Upper lobe of left lung (tissue), 6 donors: Measurements from ENCODE around the gene CAMK2B. TPM values are rescaled to one million over a fixed set of nuclear protein-coding genes. Genes with fewer than 3 reads are reported as not detected.

Experiments used
- ATAC-seq, 2 donors: fragments of 200-7000 bp; cut with Tn5 transposase; one replicate each; pipeline ENCODE4 v1.9.1; 2022; ENCODE audit warnings: mild to moderate bottlenecking in 2 of 2, moderate library complexity in 2 of 2; ENCODE audit not compliant: low FRiP score in 2 of 2
- DNase-seq, 2 donors: peaks; one replicate each; pipeline ENCODE4 v3.0.0-alpha.2; 2019 to 2020
- H3K27ac ChIP-seq, 4 donors: fragments of 200-600 bp; sonication (generic); one replicate each; pipeline ENCODE4 v1.5.1; 2016 to 2019
- H3K27me3 ChIP-seq, 4 donors: fragments of 200-600 bp; sonication (generic); one replicate each; pipeline ENCODE4 v1.5.1; 2017 to 2019
- H3K36me3 ChIP-seq, 4 donors: fragments of 200-600 bp; sonication (generic); one replicate each; pipeline ENCODE4 v1.5.1; 2016 to 2019
- H3K4me1 ChIP-seq, 4 donors: fragments of 200-600 bp; sonication (generic); one replicate each; pipeline ENCODE4 v1.5.1; 2018 to 2019
- H3K4me3 ChIP-seq, 4 donors: fragments of 200-600 bp; sonication (generic); one replicate each; pipeline ENCODE4 v1.5.1; 2017 to 2019; ENCODE audit warnings: mild to moderate bottlenecking in 2 of 4, moderate library complexity in 1 of 4
- H3K9me3 ChIP-seq, 4 donors: fragments of 200-600 bp; sonication (generic); one replicate each; pipeline ENCODE4 v1.5.1; 2018 to 2019
- EP300 ChIP-seq, 4 donors: sonication (generic); formaldehyde crosslinking; IDR thresholded peaks; one replicate each; pipeline ENCODE4 v1.5.1; 2017; ENCODE audit warnings: antibody characterized with exemption in 4 of 4, control low read depth in 2 of 4
- POLR2A ChIP-seq, 4 donors: fragments of 450-650 bp; IDR thresholded peaks; one replicate each; pipeline ENCODE4 v1.5.1; 2016 to 2017; ENCODE audit warnings: antibody characterized with exemption in 4 of 4, mild to moderate bottlenecking in 2 of 4
- POLR2AphosphoS5 ChIP-seq, 2 donors: sonication (generic); formaldehyde crosslinking; IDR thresholded peaks; one replicate each; pipeline ENCODE4 v1.5.1; 2017; ENCODE audit warnings: antibody characterized with exemption in 2 of 2
- WGBS, 2 donors: methylation state at CpG; one replicate each; pipeline ENCODE4 v1.1.5; 2017 to 2018; 5-methylcytosine and 5-hydroxymethylcytosine counted together
- total RNA-seq, 6 donors: library from RNA; depleted of rRNA in 4 of 6; stranded (reverse); fragments of >200 nt in 4 of 6; gene quantifications; one replicate each; pipeline versions ENCODE4 v1.1.0 to v1.2.1, GENCODE V29; 2016 to 2021
- TF ChIP-seq, protein P1 (sequence below), 6 experiments: fragments of 450-650 bp in 4 of 6; fragments of 200-600 bp in 2 of 6; sonication (generic) in 2 of 6; IDR thresholded peaks; one replicate each; pipeline ENCODE4 v1.5.1; 2016 to 2019; ENCODE audit warnings: antibody characterized with exemption in 6 of 6
- donor health status: DM: no; HTN: no; CAD: no; lungs with moderate emphysema.
- donor health status: DM: no; HTN: yes; CAD: no; lungs with severe emphysema.

Gene CAMK2B
- total RNA-seq, 6 donors from 2014 or later, result 0.09 to 1.8 (median 0.27) TPM; not detected in 3

DNA sequence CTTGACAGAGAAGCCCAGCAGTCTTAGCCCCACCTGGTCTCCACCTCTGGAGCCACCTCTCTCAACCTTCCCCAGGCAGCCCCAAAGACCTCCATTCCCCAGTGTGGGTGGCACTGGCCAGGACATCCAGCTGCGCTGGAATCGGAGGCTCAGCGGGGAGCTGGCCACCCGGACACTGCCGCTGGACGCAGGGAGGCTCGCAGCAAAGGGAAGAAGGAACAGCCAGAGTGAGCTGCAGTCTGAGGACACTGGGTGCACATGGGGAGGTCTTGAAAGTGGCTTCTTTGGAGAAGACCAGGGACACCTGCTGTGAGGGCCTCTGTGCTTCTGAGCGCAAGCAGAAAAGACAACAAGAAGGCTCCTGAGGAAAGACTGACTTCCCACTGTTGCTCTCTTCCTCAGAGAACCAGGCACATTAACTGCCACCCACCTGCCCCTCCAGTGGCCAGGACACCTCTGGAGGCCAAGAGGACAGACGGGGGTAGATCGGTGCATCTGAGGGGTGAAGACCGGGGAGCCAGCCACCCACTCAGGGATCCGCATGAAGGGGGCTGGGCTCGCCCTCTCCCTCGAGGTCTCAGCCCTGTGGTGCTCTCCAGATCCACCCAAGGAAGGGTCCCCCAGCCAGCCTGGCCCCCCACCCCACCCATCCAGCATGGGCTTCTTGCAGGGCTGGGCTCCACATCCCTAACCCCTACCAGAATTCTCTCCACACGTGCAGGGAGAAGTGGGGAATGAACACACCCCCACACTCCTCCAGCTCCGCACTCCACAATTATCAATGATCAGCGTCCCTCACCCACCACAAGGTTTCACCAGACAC, 1.8 kb downstream of the CAMK2B start:
- DNase-seq, result no peak
- Histone ChIP-seq H3K36me3 (no peaks in the 10 kb centered on the region), H3K4me3 (no peak overlapping the region), H3K27me3 (peaks cover 0 to 23% (median 13%) of the 10 kb centered on the region in 4 donors), H3K27ac (no peak overlapping the region), H3K4me1 (peaks cover 0 to 15% (median 4%) of the 10 kb centered on the region in 4 donors), H3K9me3 (no peaks in the 10 kb centered on the region)
- no peak for TF ChIP-seq POLR2AphosphoS5 (IDR thresholded peaks at IDR 0.05)
- no peak for TF ChIP-seq EP300 (IDR thresholded peaks at IDR 0.05)
- TF ChIP-seq, protein P1, sequence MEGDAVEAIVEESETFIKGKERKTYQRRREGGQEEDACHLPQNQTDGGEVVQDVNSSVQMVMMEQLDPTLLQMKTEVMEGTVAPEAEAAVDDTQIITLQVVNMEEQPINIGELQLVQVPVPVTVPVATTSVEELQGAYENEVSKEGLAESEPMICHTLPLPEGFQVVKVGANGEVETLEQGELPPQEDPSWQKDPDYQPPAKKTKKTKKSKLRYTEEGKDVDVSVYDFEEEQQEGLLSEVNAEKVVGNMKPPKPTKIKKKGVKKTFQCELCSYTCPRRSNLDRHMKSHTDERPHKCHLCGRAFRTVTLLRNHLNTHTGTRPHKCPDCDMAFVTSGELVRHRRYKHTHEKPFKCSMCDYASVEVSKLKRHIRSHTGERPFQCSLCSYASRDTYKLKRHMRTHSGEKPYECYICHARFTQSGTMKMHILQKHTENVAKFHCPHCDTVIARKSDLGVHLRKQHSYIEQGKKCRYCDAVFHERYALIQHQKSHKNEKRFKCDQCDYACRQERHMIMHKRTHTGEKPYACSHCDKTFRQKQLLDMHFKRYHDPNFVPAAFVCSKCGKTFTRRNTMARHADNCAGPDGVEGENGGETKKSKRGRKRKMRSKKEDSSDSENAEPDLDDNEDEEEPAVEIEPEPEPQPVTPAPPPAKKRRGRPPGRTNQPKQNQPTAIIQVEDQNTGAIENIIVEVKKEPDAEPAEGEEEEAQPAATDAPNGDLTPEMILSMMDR (IDR thresholded peaks at IDR 0.05), result no peak
- no peak for TF ChIP-seq POLR2A (IDR thresholded peaks at IDR 0.05)
- 82% methylated on average over 14 to 17 of the region's 17 CpGs for WGBS, 2 donors
- ATAC-seq, result no peak

DNA sequence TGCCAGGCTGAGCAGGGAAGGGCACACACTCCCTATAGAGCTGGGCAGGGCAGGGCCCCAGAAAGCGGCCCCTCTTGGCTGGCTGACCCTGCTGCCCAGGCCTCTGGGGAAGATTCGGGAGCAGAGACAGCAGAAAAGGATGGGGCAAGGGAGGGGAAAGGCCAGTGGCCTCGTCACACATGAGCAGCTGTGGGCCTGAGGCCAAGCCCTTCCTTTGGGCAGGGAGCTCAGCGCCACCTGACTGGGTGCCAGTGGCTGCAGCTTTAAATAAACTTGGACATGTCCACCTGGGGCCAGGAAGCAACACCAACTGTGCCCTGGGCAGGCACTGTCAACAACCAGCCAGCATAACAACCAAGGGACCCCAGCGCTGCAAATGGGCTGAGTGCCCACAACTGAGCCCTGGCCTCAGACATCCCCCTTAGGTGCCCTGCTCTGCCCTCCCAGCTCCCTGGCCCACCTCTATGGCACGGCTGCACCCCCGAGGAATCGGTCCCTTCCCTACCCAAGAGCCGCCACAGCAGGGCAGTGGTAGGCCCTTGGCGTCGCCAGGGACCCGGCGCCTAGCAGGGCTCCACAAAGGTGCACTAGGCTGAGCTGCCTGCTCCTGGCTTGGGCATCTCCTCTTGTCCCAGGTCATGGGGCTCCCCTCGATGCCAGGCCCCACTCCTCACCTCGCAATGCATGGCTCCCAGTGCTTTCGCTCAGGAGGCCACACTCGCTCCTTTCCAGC, 2.6 kb downstream of the CAMK2B start:
- peak in 1 of 2 donors; percentile 30 for ATAC-seq
- H3K36me3 ChIP-seq, result no peaks in the 10 kb centered on the region
- TF ChIP-seq POLR2AphosphoS5 (IDR thresholded peaks at IDR 0.05), result no peak
- TF ChIP-seq, protein P1 (IDR thresholded peaks at IDR 0.05), result no peak
- no peak for TF ChIP-seq EP300 (IDR thresholded peaks at IDR 0.05)
- TF ChIP-seq POLR2A (IDR thresholded peaks at IDR 0.05), result no peak
- H3K4me3 ChIP-seq, result no peak overlapping the region
- peaks cover 0 to 23% (median 13%) of the 10 kb centered on the region in 4 donors for H3K27me3 ChIP-seq
- H3K9me3 ChIP-seq, result no peaks in the 10 kb centered on the region
- H3K4me1 ChIP-seq, result peaks cover 0 to 15% (median 4%) of the 10 kb centered on the region in 4 donors
- WGBS, 2 donors, result 88 to 93% methylated on average over 10 to 16 of the region's 17 CpGs
- DNase-seq, result peak in 1 of 2 donors; percentile 76
- no peak overlapping the region for H3K27ac ChIP-seq

DNA sequence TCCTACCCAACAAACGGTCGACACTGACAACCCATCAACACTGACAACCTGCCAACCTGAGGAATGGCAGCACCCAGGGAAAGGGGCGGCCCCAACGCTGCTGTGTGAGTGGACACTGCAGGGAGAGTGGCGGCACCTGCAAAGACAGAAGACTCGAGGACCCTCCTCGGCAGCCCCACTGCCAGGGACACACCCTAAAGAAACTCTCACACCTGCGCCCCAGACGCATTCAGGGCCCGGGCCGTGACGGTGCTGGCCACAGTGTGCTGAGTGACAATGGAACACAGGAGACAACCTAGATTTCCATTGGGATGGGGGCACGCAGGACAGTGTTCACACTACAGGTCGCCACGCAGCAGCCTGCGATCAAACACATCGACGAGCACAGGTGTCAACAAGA, 3.6 kb downstream of the CAMK2B start:
- Histone ChIP-seq H3K9me3 (no peaks in the 10 kb centered on the region), H3K4me1 (peaks cover 0 to 15% (median 4%) of the 10 kb centered on the region in 4 donors), H3K27me3 (peaks cover 0 to 23% (median 13%) of the 10 kb centered on the region in 4 donors), H3K36me3 (no peaks in the 10 kb centered on the region), H3K27ac (no peak overlapping the region), H3K4me3 (no peak overlapping the region)
- peak in 1 of 2 donors; percentile 70 for DNase-seq
- TF ChIP-seq POLR2A (IDR thresholded peaks at IDR 0.05) (no peak), POLR2AphosphoS5 (IDR thresholded peaks at IDR 0.05) (no peak), EP300 (IDR thresholded peaks at IDR 0.05) (no peak)
- TF ChIP-seq, protein P1 (IDR thresholded peaks at IDR 0.05), result no peak
- ATAC-seq, result no peak
- 77 to 85% methylated on average over 16 to 18 of the region's 18 CpGs for WGBS, 2 donors

DNA sequence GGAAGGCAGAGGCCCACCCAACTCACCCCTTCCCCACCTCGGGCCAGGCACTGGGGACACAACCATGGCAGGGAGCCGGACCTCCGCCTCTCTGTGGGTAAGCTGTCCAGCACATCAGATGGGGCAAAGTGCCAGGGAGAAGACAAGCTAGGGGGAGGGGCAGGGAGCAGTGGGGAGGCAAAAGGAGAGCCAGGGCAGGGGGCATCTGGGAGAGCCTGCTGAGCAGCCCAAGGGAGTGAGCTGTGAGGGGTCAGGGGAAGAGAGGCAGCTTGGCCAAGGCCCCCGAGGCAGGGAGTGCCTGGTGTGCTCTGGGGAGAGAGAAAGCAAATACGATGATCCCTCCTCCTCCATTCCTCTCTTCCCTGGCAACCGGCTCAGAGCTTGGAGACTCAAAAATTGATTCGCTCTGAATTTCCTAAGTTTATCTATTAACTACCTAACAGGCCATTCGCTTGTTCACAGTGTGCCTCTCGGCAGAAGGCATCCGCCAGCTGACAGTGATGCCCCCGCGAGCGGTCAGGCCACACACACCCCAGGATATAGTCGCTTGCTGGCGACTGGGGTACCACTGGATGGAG, 4.5 kb downstream of the CAMK2B start:
- TF ChIP-seq, protein P1 (IDR thresholded peaks at IDR 0.05), result no peak
- TF ChIP-seq POLR2A (IDR thresholded peaks at IDR 0.05) (no peak), POLR2AphosphoS5 (IDR thresholded peaks at IDR 0.05) (no peak), EP300 (IDR thresholded peaks at IDR 0.05) (no peak)
- Histone ChIP-seq H3K27me3 (peaks cover 0 to 19% (median 5%) of the 10 kb centered on the region in 4 donors), H3K36me3 (no peaks in the 10 kb centered on the region), H3K4me3 (no peak overlapping the region), H3K9me3 (no peaks in the 10 kb centered on the region), H3K4me1 (peaks cover 0 to 13% (median 4%) of the 10 kb centered on the region in 4 donors), H3K27ac (no peak overlapping the region)
- 46 to 67% methylated on average over 15 of the region's 15 CpGs for WGBS, 2 donors
- ATAC-seq (peak in 1 of 2 donors; percentile 7), DNase-seq (no peak)
